GM13977 (cell line): ENCODE measurements around the gene NRCAM.
"Not testable (repeated sequence)": the region's sequence is repeated elsewhere in the genome, so short reads cannot be mapped to it uniquely, and the experiment has no call there.

Experiments
- DNase-seq: peaks from one replicate; pipeline ENCODE4 v3.0.0; 2012; ENCODE audit warnings: low spot score
- CTCF ChIP-seq: IDR thresholded peaks from 2 replicates; pipeline ENCODE4 v1.5.1; 2012; ENCODE audit warnings: mild to moderate bottlenecking, control low read depth; ENCODE audit not compliant: insufficient read depth; ENCODE audit errors: extremely low read depth, missing control alignments
- in situ Hi-C: fragments of 300-500 bp; cut with MboI; formaldehyde crosslinking; loops from one replicate; pipeline ENCODE4 v1.12.0; 2022; ENCODE audit warnings: low sequenced_read_pairs, low pct_unique_long_range_greater_than_20kb, mixed read lengths, inconsistent platforms; ENCODE audit not compliant: unreplicated experiment

The NRCAM gene

GRCh38 chr7:108406222-108406890 lies 49.9 kb downstream of the NRCAM start:
- no peak for TF ChIP-seq CTCF
- DNase-seq, result no peak
- in situ Hi-C loops, result no loop called here

GRCh38 chr7:108404509-108405420 lies 51.5 kb downstream of the NRCAM start:
- TF ChIP-seq CTCF, result no peak
- no peak for DNase-seq
- in situ Hi-C loops, result no loop called here

DNA sequence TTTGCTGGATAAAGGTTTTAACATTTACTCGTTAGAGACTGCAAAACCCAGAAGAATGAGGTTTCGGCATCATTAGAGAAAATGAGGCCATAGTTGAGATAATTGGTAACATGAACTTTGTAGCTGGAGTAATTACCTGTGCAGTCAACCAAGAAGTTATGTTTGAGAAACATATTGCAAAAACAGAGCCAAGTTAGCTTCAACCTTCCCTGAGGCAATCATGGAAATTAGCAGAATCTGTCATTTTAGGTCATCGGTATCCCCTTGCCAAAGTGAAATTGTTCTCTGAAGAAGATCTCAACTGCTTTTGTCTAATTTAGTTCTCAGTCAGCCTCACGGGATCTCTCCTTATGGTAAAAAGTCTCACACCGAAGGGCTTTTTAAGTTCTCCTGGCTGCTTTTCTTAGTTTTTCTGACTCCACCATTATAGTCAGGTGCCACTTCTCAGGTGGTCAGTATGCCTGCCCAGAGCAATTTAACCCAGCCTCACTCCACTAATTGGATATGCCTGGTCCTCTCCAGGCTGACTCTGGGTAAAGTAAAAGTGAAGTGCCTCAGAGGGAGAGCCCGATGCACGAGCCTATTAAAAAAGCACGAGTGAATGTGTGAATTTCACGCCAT lies 52.5 kb downstream of the NRCAM start:
- DNase-seq, result no peak
- in situ Hi-C loops, result no loop called here

DNA sequence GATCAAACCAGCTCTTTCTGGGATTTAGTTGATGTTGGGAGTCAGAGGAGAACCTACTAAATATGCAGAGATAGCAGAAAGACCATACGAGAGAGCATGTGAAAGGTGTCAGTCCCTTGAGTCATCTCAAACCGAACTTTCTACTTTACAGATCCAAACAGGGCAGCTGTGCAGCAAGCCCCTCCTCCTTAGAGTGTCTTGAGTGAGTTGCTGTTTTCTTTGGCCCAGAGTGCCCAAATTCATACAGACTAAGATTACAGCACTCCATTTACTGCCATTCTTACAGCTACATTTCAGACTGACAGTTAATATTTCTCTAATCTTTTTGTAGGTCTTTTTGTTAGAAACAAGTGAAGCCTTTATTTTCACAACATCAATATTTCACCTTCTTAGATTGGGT lies 53.4 kb downstream of the NRCAM start:
- peak; percentile 38 for DNase-seq
- TF ChIP-seq CTCF, result no peak
- in situ Hi-C loops, result no loop called here

More for the DNA sequence above, 52.5 kb downstream of the NRCAM start:
- TF ChIP-seq CTCF, result no peak

GRCh38 chr7:108396080-108396479 lies 60.2 kb downstream of the NRCAM start:
- no peak for DNase-seq
- no peak for TF ChIP-seq CTCF
- in situ Hi-C loops, result no loop called here

DNA sequence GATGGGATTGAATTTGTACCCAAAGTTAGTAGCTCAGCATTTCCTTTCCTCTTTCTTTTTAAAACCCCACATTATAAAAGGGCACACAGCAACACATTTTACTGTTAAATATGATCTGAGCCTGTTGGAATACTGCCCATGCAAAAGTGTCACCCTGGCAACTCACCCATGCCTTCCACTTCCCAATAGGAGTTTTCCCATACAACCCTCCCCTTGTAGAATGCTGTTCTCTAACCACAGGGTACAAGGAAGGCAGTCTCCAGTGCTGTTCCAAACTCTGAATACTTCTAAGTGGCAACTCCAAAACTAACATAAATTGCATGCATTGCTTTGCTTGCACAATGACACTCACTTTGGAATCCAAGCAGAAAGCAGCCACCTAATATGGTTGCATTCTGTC lies 60.8 kb downstream of the NRCAM start:
- no peak for TF ChIP-seq CTCF
- DNase-seq, result no peak
- in situ Hi-C loops, result no loop called here

GRCh38 chr7:108393097-108393496 lies 63.1 kb downstream of the NRCAM start:
- in situ Hi-C loops, DNase-seq: not testable (repeated sequence)

GRCh38 chr7:108387686-108388085 lies 68.5 kb downstream of the NRCAM start:
- DNase-seq, in situ Hi-C loops: not testable (repeated sequence)
